GM18499 (cell line): ENCODE data around the gene MSL2.
"Not testable (repeated sequence)": the region's sequence is repeated elsewhere in the genome, so short reads cannot be mapped to it uniquely, and the experiment has no call there.

Experiments used
- ATAC-seq: cut with Tn5 transposase; IDR thresholded peaks from one replicate; pipeline ENCODE4 v1.9.1; 2021; ENCODE audit warnings: moderate number of reproducible peaks; ENCODE audit not compliant: insufficient read depth, unreplicated experiment

Gene MSL2

DNA sequence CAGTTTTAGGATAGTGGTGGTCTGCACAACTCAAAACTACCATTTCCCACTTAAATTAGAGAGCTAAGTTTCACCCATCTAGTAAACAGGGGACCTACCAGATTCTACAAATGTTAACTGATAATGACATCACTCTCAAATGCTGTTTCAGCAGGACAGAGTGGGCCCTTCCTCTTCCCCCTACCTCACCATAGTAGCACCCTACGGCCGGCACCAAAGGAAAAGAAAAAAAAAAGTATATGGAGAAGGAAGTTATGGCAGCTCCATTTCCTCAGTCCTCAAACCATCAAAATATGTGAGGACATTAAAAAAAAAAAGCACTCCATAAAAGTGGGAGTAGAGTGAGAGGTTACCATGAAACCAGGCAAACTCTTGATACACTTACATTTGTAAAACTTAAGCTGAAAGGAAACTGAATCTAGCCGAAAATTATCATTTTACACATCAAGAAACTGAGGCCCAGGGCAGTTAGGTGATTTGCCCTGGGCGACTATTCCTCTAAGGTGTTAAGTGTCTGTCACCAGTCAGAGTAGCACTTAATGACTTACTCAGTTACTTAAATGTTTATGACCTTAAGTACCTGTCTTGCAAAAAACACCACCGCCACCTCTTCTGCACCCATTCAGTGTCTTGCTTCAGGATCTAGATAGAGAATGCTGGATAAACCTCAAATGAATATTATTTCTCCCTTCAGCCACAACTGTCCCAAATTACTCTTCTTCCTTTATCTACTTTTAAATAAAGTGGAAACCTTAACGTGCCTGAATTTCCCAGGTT lies 2.7 kb downstream of the MSL2 start:
- no peak for ATAC-seq

DNA sequence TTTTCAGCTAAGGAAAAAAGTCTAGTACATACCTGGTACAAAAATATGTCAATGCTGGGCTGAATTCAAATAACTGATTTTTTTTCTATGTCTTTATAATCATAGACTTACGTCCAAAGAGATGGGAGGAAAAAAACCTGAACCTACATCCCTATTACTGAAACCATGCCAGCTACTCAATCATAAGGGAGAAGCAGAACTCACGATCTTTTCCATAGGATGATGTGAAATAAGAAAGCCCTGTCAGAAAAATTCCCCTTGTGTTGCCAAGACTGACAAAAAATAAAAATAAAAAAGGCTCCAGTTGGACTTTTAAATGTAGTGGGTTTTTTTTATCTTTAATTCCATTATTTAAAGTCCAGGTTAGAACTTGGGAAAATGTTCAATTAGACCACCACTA lies 3.3 kb downstream of the MSL2 start:
- no peak for ATAC-seq

- ATAC-seq, result not testable (repeated sequence)
Observed at GRCh38 chr3:136192195-136192594, 3.9 kb downstream of the MSL2 start.

GRCh38 chr3:136189859-136190617 lies 6.1 kb downstream of the MSL2 start:
- ATAC-seq, result no peak

GRCh38 chr3:136189043-136189442 lies 7.1 kb downstream of the MSL2 start:
- ATAC-seq, result no peak

GRCh38 chr3:136187868-136188267 lies 8.3 kb downstream of the MSL2 start:
- no peak for ATAC-seq

DNA sequence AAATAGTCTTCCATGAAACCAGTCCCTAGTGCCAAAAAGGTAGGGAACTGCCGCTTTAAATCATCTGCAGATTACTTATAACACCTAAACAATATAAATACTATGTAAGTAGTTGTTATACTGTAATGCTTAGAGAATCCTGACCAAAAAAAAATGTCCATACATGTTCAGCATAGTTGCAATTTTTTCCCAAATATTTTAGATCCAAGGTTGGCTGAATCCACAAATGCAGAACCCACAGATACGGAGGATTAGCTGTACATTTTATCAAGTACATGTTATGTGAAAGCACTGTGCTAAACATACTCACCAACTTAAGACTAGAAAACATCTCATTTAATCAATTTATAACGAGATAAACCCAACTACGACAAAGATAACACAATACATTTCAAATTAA lies 9.3 kb downstream of the MSL2 start:
- ATAC-seq, result no peak

DNA sequence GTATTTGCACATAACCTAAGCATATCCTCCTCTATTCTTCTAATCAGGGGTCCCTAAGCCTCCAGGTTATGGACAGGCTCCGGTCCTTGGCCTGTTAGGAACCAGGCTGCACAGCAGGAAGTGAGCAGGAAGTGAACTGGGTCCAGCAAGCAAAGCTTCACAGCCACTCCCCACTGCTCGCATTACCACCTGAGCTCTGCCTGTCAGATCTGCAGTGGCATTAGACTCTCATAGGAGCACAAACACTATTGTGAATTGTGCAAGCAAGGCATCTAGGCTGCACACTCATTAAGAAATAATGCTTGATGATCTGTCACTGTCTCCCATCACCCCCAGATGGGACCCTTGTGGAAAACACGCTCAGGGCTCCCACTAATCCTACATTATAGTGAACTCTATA lies 9.8 kb downstream of the MSL2 start:
- ATAC-seq, result no peak

DNA sequence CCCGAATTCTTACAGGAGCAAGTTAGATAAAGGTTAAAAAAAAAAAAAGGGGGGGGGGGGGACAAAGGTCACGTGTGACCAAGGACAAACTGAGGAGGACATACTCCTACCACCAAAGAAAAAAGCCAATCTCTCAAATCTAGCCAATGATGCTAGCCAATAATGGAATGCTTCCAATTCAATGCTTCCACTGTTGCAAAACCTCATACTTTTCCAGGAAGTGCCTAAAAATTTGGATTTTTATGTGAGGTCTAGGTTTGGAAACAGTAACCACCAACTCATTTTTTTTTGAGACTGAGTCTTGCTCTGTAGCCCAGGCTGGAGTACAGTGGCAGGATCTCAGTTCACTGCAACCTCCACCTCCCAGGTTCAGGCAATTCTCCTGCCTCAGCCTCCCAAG lies 11.4 kb downstream of the MSL2 start:
- ATAC-seq, result no peak

DNA sequence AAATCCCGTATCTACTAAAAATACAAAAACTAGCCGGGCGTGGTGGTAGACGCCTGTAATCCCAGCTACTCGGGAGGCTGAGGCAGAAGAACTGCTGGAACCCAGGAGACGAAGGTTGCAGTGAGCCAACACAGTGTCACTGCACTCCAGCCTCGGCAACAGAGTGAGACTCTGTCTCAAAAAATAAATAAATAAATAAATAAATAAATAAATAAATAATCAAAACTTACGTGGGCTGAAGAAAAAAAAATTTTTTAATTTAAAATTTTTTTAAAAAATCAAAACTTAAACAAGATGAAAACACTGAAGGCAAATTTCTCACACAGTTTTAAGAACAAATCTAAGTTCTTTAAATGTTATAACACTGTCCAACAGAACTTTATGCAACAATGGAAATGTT lies 14.4 kb downstream of the MSL2 start:
- ATAC-seq, result no peak

DNA sequence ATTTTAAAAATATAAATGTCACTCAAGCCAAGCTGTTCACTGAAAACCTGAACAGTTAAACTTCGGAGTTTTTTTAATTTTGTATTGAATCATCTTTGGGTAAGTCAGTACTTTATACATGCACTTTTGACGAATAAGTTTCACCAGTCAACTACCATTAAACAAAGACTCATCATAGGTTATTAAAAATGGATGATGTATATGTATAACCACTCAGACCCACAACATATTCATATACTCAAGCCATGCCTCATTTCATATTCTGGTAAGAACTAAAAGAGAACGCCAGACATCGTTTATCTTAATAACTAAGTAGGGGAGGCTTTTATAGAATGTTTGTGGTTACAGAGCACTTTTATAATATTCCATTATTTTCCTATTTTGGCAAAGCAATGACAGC lies 18.3 kb downstream of the MSL2 start:
- ATAC-seq, result no peak

DNA sequence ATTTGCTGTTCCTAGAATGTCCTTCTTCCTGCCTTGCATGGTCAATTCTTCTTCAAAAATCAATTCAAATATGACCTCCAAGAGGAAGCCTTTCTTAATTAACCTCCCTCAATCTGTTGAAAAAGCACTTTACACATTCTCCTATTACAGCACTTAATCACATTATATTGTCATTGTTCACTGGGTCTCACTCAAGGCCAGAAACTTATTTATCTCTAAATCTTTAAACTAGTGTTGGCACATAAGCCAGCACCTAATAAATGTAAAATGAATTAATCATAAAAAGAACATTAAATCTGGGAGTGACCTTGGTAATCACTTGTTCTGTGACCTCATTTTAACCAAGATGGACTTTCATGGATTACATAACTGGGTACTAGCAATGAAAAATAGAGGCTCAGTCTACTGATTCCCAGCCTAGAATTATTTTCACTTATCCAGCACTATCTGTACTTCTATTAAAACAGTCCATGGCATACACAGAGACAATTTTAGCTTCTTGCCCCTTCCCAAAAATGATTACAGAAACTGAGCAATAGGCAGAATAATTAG lies 22.1 kb downstream of the MSL2 start:
- no peak for ATAC-seq

GRCh38 chr3:136171097-136171542 lies 25.0 kb downstream of the MSL2 start:
- ATAC-seq, result no peak

DNA sequence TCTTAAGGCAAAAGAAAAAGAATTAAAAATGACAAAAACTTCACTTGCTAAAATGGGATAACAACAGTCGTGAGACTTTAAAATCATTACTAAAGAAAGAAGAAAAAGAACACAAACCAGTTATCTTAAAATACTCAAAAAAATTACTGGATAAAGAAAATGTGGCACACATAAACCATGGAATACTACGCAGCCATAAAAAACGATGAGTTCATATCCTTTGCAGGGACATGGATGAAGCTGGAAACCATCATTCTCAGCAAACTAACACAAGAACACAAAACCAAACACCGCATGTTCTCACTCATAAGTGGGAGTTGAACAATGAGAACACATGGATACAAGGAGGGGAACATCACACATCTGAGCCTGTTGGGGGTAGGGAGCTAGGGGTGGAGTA lies 27.9 kb downstream of the MSL2 start:
- ATAC-seq, result not testable (repeated sequence)

DNA sequence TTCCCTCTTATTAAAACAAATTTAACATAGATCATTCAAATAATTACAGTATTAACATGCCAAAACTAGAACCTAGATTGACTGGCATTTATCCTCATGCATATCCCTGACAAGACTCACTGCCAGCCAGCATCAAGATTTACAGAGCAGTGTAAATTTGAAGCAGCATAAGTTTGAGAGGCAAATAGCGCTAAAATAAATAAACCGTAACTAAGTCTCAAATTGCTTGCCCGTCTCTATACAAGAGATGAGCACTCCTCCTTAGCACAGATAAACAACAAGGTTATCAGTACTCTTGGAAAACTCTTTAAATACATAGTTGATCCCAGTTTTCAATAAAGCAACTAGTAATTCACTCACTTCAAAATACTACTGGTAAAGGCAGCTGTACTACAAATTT lies 29.6 kb downstream of the MSL2 start:
- no peak for ATAC-seq

- ATAC-seq, result not testable (repeated sequence)
Observed at GRCh38 chr3:136163607-136164006, 32.5 kb downstream of the MSL2 start.

GRCh38 chr3:136162322-136162721 lies 33.8 kb downstream of the MSL2 start:
- no peak for ATAC-seq

DNA sequence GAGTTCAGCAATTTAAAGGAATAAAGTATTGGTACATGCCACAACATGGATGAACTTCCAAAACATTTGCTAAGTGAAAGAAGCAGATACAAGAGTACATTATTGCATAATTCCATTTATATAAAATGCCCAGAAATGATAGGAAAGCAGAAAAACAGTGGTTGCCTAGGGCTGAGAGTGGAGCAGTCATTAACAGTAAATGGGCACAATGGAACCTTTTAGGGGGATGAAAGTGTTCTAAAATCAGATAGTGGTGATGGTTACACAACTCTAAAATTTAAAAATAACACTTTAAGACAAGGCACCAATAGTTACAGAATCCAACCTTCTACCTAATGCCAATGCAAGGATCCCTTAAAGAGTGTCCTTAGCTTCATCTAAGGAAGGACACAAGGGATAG lies 34.6 kb downstream of the MSL2 start:
- ATAC-seq, result no peak

- ATAC-seq, result no peak
Observed at GRCh38 chr3:136152963-136153362, 43.2 kb downstream of the MSL2 start.

DNA sequence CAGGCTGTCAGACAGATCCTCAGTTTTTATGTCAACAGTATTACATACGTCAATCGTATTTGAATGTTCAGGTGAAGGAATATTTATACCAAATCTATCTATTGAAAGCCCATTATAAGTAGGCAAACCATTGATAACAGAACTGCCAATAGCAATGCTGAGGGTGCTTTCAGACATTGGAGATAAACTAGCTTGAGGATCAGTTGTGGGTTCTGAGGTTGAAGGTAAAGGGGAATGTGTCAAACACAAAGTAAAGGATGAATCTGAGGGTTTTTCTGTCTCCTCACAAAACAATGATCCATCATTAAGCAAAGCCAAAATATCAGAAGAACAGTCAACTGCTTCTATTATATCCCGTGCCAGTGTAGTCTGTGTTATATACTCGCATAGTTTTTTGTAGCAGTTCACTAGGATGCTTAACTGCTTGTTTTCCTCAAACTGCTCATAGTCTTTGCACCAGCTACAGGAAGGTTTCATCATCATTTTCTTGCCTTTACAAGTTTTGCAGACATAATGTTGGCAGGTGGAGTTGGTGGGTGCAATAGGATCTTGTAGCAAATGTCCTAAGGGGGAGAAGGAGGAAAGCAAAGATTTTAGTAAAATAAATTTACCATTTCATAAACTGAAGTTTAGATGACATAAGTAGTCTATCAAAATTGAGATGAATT lies 43.8 kb downstream of the MSL2 start:
- ATAC-seq, result no peak

DNA sequence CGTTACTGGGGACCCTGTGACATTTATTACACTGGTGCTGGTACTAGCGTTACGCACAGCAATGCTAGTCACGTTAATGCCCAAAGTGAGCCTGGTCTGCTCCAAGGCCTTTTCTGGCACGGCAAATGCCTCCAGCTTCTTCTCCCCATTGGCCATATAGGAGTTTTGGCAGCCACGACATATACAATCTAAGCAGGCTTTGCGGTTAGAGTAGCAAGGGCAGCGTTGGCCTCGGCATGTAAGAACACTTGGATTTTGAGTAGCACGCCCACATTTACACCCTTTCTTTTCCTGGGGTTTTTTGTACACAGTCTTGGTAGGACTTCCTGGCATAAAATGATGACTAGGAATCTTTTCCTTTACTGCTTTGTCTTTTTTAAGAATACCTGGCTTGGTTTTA lies 44.9 kb downstream of the MSL2 start:
- ATAC-seq, result no peak
